Measurements from ENCODE around the gene NHERF1.
A peak's percentile ranks its signal among the peaks of the same experiment; 100 is the strongest.

The NHERF1 gene

DNA sequence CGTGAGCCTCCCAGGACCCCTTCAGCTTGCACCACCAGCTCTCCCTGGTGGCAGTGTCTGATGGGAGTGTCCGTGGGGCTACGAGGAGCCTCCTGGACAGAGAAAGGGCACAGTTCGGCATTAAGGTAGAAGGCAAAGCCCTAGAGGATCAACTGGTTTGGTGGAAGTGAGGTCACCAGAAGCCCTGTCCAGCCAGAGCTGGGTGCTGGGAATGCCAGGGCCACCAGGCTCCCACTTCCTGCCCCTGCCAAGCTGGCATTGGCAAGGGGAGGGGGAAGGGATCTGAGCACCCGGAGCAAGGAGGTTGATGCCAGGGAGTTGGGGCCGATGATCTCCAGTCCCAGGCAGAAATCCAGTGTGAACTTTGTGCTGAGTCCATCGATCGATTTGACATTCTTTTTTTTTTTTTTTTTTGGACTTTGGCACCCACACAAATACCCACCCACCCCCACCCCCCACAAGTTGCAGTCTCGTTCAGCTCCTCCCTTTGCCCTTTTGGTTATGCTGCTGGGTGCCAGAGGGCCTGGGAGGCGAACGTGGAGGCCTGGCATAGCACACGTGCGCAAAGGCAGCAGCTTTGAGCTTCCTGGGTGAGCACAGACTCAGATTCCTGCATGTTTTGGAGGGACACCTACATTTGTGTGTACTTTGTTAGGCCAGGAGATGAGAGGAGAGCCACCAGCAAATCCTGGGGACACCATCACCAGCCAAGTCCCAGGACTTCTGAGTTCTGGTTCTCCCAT, 2.1 kb downstream of the NHERF1 start:
- DNase-seq: no peak

DNA sequence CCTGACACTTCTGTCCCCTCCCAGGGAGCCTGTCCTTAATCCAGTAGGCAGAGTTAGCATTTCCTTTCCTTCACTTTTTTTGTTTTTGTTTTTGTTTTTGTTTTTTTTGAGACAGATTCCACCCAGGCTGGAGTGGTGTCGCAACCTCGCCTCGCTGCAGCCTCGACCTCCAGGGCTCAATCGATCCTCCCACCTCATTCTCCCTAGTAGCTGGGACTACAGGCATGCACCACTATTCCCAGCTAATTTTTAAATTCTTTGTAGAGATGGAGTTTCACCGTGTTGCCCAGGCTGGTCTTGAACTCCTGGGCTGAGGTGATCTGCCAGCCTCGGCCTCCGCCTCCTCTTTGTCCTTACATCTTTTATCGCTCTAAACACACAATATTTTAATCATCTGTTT, 4.0 kb downstream of the NHERF1 start:
- no peak for DNase-seq

DNA sequence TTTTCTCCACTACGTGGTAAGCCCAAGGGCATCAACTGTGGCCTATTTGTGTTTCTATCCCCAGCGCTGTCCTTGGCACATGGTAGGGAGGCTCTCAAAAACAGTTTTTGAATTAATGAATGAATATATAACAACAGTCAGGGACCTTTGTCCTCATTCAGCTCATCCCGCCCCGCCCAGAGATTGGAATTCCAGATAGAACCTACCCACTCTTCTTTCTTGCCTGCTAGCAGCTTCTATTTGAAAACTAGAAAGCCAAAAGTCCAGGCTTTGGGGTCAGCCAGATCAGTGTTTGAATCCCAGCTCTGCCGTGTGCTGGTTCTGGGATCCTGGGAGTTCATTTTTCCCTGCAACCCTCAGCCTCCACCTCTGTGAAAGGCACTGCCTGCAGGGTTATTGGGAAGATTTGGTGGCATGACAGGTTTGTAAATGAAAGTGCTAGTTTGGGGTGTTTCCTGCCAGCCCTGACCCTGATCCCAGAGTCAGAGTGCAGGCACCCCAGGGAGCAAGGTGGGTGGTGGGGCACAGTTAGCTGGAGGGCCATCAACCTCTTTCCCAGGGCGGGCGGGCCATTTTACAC, 4.5 kb downstream of the NHERF1 start:
- no peak for DNase-seq

DNA sequence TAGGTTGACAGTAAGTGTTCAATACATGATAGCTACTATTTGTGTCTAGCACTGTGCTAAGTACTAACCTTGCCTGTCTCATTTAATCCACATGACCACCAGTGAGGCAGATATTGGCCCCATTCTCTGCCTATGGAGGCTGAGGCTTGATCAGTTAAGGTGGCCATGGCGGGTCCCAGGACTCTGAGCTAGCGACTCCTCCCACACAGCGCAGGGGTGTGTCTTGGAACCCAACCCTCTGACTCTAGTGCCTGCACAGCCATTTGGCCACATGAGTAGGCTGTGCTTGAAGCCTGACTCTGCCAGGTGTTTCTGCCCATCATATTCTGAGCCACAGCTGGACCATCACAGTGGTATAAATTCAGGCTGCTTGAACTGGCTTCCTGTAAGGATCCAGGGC, 6.4 kb downstream of the NHERF1 start:
- no peak for DNase-seq

DNA sequence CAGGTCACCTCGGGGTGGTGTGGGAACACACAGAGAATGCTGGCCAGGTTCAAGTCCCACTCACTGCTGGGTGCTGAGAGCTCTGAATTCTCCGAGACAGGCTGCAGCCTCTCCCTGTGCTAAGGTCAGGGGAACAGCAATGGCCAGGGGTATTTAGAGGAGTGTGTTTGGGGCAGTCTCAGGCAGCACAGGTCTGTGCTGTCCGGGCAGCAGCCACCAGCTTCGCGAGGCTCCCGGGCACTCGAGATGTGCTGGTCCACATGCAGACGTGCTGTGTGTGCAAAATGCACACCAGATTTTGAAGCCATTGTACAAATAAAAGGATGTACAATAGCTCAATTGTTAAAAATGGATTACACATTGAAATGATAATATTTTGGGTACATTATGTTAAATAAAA, 7.1 kb downstream of the NHERF1 start:
- no peak for DNase-seq

DNA sequence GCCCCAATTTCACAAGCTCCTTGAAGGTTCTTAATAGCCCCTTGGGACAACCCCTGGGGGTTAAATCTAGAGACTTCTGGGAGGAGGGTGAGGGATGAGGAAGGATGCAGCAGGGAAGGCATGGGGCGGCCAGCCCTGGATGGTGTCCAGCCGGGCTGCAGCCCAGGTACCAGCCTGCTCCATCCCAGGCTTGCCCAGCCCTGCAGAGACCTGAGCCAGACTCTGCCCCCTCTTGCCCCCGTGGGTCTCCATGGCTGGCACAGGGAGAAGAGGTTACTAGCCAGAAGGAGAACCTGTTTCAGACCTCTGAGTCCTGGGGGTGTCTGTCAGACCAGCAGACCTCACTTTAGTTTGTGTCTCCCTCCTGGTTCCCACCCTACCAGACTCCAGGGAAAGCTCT, 8.5 kb downstream of the NHERF1 start:
- no peak for DNase-seq

DNA sequence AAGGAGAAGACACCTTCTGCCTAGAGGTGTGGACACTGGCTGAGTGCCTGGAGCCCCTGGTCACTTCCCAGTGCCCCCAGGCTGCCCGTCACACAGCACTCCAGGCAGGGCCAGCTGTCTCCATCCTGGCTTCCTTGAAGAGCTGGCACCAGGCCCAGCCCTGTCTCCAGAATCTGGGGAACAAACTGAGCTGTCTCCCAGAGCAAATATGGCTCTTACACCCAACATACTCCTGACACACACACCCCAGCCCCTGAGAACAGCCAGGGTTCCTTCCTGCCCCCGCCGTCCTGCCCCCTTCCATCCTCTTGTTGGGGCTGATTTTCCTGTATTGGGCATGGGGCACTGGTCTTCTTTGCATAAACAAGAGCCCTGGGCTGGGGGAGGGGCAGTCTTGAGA, 9.1 kb downstream of the NHERF1 start:
- no peak for DNase-seq

DNA sequence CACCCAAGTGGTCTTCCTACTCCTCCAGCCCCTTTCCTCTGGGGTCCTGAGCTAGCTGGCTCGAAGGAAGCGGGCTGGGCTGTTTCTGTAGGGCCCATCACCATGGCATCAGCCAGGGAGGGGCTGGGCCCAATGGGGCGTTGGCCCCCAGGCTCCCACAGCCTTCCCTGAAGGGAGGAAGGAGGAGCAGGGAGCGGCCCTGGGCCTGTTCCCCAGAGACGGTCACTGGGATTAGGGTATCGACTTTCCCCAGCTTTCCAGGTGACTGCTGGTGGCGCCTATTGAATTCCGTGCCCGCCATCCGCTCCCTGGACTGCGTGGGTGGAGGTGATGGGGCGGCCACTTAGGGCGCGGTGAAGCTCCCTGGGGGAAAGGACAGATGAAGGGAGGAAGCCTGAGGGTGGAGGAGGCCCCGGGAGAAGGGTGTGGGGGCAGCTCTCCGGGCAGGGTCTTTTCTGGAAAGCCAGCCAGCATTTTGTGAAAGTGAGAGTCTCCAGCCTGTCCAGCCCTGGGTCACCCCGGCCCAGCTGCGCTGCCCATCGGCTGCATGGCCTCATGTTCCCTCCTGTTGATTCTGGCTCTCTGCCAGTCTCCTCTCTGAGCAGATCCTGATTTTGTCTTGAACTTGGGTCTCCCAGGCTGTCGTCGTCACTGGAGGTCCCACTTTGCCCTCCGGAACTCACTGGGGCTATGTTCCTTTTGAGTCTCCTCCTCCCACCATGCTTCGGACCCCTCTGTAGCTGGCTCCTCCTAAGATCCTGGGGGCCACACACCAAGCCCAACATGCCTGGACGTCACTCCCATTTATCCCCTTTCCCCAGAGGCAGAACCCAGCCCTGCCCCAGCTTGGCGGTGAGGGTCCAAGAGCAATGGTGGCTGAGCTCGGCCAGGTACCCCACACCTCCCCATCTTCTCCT, 9.8 kb downstream of the NHERF1 start:
- no peak for DNase-seq

DNA sequence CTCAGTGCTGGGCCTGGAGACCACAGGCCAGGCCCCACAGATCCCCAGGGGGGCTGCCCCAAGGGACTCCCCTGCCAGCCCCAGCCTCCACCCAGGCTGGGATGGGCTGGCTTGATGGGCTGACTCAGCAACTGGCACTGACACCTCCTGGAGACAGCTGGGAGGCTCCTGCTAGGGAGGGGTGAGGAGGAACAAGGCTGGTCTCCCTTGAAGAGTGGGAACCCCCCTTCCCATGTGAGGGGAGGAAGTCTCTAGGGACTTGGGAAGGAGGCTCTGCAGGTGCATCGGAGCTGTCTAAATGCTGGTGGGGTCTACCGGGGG, 10.4 kb downstream of the NHERF1 start:
- no peak for DNase-seq

DNA sequence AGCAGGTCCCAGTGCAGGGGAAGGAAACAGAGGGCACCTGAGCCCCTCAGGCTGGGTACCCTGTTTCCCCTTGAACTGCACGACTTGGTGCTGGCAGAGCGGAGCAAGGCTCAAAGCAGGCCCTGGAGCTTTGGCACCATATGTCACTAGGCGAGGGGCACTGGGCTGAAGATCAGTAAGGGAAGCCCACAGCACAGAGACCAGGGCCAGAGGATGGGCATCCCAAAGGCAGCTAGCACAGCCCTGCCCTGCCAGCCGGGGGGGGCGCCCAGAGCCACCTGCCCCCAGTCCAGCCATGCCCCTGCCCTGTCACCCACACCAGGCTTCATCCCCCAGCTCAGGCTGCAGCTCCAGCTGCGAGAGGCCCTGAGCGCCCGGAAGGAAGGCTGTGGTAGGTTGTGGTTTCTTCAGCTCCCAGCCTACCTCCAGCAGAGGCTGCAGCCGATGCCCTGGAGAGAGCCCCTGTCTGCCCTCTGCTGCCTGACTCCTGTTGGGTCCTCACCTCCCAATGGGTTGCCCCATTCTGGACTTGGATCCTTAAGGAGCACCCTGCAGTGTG, 10.9 kb downstream of the NHERF1 start:
- DNase-seq: no peak

DNA sequence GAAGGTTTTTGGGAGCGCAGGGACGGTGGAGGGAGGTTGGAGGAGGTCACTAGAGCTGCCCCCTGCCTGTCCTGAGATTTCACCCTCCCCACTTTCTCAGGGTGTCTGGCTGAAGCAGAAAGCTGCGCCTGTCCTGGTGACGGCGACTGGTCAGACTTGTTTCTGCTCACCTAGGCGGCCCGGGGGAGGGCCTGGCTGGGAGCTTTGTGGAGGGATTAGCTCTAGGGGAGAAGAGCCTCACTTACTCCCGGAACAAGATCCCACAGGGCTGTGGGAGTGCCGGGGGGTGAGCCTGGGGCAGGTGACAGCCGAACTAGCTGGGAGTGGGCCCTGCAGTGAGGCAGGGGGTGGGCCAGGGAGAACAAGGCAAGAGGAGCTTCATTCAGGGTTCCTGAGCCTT, 11.5 kb downstream of the NHERF1 start:
- no peak for DNase-seq

DNA sequence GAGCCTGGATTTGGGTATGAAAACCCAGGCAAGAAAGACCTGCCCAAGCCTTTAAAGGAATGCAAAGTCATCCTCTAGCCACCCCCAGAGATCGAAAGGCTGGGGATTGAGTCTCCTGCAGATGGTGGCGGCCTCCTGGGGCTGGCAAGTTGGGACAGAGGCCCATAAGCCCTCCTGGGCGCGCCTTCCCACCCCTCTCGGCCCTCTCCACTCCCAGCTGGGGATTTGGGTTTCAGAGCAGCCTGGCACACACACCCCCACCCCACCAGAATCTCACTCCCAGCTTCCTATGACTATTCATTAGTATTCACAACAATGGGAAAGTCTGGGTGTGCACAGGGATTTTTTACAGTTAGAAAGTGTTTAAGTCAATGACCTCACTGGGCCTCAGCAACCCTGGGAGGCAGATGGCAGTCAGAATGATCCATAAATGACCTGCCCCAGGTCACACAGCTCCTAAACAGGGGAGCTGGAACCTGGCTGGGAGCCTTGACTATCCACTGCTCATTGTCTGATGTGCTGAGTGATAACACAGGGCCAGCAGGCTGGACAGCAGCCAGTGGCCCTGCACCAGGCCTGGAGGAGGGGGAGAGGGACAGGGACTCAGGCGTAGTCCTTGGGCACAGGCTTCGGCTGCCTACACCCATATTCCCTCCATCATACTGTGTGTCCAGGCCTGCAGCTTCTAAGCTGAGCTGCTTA, 12.1 kb downstream of the NHERF1 start:
- DNase-seq: peak; percentile 17

DNA sequence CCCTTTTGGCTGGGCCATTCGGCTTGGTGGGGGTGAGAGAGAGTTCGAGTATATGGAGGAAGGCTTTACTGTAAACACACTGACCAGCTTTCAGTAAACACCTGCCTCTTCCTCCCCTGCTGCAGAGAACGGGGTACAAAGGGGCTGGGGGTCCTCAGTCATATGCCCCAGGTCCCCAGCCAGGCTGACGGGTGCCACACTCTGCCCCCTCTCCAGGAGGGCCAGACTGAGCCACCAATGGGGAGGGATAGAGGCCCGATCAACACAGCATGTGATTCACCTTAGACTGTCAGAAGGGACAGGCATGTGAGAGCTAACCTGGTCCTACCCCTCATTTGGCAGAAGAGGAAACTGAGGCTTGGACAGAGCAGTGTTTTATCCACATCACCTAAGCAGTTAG, 13.0 kb downstream of the NHERF1 start:
- no peak for DNase-seq

DNA sequence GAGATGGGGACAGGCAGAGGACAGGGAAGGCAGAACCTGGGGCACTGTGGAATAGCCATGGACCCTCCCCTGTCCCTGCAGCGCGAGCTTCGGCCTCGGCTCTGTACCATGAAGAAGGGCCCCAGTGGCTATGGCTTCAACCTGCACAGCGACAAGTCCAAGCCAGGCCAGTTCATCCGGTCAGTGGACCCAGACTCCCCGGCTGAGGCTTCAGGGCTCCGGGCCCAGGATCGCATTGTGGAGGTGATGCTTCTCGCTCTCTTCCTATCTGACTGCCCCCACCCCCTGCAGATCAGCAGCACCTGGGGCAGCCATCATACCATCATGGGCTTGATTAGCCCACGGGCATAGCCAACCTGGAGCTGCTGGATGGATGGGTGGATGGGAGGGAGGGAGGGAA, 13.5 kb downstream of the NHERF1 start:
- DNase-seq: no peak

DNA sequence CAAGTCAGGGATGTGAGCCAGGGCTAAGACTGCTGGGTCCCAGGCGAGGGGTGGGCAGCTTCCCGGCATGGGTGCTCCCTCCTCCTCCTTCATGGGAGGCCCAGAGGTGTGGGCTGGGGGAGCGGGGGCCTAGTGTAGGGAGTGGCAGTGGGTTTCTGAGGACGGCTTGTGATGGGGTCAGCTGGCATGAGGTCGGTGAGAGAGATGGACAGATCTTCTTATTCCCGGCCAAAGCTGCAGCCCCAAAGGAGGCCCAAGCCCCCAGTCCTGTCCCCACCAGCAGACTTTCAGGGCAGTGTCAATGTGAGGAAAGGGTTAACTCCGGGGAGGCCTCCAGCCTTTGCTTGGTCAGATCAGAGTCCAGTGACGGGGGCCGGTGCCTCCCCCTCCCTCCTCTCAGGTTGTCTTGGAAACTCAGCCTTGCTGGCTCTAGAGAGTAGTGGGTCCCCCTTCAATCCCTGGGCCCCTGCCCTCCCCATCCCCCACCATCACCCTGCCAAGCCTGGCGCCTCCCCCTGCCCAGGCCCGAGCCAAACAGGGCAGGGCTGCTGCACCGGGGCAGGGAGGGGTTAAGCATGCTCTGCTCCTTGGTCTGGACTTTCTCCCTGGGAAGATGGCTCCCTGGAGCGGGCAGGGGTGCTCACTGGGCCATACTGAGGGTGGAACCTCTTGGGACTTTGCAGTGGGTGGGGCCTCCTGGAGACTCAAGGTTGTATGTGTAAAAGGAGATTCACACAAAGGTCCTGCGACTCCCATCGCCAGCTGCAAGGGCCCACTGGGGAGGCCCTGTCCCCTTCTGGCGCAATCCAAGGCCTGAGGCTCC, 15.3 kb downstream of the NHERF1 start:
- no peak for DNase-seq

DNA sequence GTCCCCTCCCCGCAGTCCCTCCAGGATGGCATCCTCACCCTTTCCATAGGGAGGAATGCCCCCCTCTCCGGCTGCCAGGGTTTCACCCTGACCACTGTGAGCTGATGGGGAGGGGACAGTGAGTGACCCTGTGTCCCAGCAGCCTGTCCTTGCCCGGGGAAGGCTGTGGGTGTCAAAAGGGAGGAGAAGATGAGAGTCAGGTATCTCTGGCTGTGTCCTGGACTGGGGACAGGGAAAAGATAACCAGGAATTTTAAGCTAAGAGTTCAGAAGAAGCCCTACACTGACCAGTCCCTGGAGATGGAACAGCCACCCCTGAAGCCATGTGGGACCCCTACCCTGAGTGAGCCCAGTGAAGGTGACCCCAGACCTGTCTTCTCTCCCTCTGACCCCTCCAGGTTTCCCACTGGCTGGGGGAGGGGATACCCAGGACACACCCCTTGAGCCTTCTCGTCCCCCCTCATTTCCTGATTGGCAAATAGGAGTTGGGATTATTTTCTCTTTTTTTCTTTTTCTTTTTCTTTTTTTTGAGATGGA, 16.4 kb downstream of the NHERF1 start:
- no peak for DNase-seq

DNA sequence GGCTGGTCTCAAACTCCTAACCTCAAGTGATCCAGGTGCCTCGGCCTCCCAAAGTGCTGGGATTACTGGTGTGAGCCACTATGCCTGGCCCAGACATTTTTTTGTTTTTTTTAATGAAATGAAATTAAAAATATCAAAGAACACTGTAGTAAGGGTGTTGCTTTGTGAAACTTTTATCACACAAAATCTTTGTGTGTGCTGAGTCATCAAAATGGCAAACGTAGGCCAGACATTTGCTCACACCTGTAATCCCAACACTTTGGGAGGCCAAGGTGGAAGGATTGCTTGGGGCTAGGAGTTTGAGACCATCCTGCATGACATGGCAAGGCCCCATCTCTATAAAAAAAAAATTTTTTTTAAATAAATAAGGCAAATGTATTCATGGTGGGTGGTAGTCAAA, 18.0 kb downstream of the NHERF1 start:
- DNase-seq: no peak

DNA sequence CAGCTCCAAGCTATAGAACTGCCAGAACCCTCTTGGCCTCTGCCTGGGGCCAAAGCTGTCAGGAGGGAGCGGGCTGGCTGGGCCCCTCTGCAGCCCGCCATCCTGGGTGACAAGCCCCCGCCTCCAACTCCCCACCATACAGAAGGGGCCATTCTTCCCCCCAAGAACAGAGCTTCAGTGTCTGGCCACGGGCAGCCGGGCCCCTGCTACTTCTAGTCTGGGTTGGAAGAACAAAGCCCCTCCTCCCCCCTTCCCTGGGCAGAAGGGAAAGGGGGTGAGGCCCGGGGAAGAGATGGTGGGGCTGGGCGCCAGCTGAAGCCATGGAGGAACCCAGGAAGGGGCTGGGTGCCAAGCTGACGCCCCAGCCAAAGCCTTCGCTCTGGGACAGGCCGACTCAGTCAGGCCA, 18.7 kb downstream of the NHERF1 start:
- no peak for DNase-seq

DNA sequence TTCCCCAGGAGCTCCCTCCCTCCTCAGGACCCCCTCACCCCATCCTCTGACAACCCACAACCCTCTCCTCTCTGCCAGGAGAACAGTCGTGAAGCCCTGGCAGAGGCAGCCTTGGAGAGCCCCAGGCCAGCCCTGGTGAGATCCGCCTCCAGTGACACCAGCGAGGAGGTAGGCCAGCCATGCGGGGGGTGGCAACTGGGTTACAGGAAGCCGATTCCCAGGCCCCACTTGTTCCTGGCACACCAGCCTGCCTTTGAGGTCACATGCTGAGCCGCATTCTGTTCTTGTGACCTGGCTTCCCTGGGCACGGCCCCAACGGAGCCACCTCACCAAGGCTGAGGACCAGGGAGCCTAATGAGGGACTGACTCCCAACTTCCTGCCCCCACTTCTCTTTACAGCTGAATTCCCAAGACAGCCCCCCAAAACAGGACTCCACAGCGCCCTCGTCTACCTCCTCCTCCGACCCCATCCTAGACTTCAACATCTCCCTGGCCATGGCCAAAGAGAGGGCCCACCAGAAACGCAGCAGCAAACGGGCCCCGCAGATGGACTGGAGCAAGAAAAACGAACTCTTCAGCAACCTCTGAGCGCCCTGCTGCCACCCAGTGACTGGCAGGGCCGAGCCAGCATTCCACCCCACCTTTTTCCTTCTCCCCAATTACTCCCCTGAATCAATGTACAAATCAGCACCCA, 19.8 kb downstream of the NHERF1 start:
- no peak for DNase-seq

DNA sequence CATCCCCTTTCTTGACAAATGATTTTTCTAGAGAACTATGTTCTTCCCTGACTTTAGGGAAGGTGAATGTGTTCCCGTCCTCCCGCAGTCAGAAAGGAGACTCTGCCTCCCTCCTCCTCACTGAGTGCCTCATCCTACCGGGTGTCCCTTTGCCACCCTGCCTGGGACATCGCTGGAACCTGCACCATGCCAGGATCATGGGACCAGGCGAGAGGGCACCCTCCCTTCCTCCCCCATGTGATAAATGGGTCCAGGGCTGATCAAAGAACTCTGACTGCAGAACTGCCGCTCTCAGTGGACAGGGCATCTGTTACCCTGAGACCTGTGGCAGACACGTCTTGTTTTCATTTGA, 20.3 kb downstream of the NHERF1 start:
- DNase-seq: no peak

DNA sequence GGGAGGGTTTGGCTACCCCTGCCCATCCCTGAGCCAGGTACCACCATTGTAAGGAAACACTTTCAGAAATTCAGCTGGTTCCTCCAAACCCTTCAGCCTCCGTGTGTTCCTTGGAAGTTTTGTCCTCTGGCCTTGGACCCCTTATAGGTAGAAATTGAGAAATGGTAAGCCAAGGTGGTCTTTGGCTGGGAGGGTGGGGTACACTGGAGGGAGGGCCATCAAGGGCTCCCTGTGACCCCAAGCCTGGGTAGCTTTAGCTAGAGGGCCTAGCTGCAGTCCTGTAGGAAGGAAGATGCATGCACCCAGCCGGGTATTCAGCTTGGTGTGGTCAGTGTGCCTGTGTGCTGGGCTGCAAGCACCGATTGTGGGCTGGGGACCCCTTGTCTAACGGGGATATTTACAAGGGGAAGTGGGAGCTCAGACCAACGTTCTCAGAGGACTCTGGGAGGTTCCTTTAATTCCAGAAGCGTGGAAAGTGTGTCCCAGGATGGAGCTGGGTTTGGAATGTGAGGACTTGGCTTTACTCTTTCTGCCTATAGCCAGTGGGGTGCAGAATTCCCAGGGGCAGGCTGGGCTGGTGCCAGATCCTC, 20.9 kb downstream of the NHERF1 start:
- DNase-seq: no peak
